ENCODE measurements around the gene NHSL2.

DNA sequence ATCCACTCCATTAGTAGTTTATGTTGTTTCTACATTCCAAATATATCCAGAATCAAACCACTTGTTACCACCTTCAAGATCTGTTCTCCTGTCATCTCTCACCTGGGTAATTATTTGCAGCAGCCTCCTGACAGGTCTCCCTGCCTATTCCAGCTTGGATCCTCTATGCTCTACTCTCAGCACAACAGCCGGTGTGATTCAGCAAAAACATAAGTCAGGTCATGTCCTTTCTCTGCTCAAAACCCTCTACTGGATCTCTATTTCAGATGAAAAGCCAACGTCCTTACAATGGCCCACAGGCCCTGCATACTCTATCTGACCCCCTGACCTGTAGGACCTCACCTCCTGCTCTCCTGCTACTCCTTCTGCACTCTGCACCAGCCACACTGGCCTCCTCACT, 84.5 kb downstream of the NHSL2 start:
- TF ChIP-seq EP300 (IDR thresholded peaks at IDR 0.05) (no peak), POLR2A (IDR thresholded peaks at IDR 0.05) (no peak)
- TF ChIP-seq, protein P1, sequence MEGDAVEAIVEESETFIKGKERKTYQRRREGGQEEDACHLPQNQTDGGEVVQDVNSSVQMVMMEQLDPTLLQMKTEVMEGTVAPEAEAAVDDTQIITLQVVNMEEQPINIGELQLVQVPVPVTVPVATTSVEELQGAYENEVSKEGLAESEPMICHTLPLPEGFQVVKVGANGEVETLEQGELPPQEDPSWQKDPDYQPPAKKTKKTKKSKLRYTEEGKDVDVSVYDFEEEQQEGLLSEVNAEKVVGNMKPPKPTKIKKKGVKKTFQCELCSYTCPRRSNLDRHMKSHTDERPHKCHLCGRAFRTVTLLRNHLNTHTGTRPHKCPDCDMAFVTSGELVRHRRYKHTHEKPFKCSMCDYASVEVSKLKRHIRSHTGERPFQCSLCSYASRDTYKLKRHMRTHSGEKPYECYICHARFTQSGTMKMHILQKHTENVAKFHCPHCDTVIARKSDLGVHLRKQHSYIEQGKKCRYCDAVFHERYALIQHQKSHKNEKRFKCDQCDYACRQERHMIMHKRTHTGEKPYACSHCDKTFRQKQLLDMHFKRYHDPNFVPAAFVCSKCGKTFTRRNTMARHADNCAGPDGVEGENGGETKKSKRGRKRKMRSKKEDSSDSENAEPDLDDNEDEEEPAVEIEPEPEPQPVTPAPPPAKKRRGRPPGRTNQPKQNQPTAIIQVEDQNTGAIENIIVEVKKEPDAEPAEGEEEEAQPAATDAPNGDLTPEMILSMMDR (IDR thresholded peaks at IDR 0.05), result no peak
